PC-9 (cell line): ENCODE results near the gene PITX1. TPM values are rescaled to one million over a fixed set of nuclear protein-coding genes. Genes with fewer than 3 reads are reported as not detected.

Source experiments
- BruUV-seq: library from RNA; stranded (reverse); fragments of 400-500 nt; replicated peaks from 2 replicates; lab custom pipeline; 2021; lab: Mats Ljungman, UMichigan
- CTCF ChIA-PET: fragments of 300-600 bp; sonication (Branson Sonifier 250); formaldehyde crosslinking; loops from one replicate; lab custom pipeline; 2022; ENCODE audit warnings: antibody characterized with exemption; lab: Charles Lee
- POLR2A ChIA-PET: fragments of 300-600 bp; sonication (Branson Sonifier 250); formaldehyde crosslinking; loops from one replicate; lab custom pipeline; 2022; ENCODE audit warnings: antibody characterized with exemption; ENCODE audit not compliant: unreplicated experiment; lab: Charles Lee
- DNase-seq, 2 experiments: peaks; one replicate each; pipeline versions ENCODE4 v3.0.0 to v3.0.0-alpha.2; 2015 to 2022; ENCODE audit warnings: mixed read lengths in 1 of 2
- H2AFZ ChIP-seq: fragments of 200-600 bp; sonication (generic); 2 replicates; pipeline ENCODE4 v1.8.1; 2017; ENCODE audit warnings: antibody characterized with exemption
- H3F3A ChIP-seq: fragments of 200-600 bp; sonication (generic); 2 replicates; pipeline ENCODE4 v1.8.1; 2017; ENCODE audit warnings: antibody characterized with exemption, mild to moderate bottlenecking, low read depth; ENCODE audit not compliant: insufficient read depth
- H3K27ac ChIP-seq: fragments of 200-600 bp; sonication (generic); 2 replicates; pipeline ENCODE4 v1.6.1; 2016; ENCODE audit warnings: mixed run types
- H3K27me3 ChIP-seq: fragments of 200-600 bp; sonication (generic); 2 replicates; pipeline ENCODE4 v1.6.1; 2016; ENCODE audit warnings: low read depth, mixed run types; ENCODE audit not compliant: insufficient read depth
- H3K36me3 ChIP-seq: fragments of 200-600 bp; sonication (generic); 2 replicates; pipeline ENCODE4 v1.6.1; 2016; ENCODE audit warnings: low read depth, mixed run types
- H3K4me1 ChIP-seq: fragments of 200-600 bp; sonication (generic); replicated peaks from 2 replicates; pipeline ENCODE4 v1.6.1; 2016; ENCODE audit warnings: mixed run types; ENCODE audit not compliant: insufficient read depth
- H3K4me2 ChIP-seq: fragments of 200-600 bp; sonication (generic); 2 replicates; pipeline ENCODE4 v1.6.1; 2017; ENCODE audit warnings: mixed run types
- H3K4me3 ChIP-seq: fragments of 200-600 bp; sonication (generic); 2 replicates; pipeline ENCODE4 v1.6.1; 2016; ENCODE audit warnings: mixed run types
- H3K79me2 ChIP-seq: fragments of 200-600 bp; sonication (generic); 2 replicates; pipeline ENCODE4 v1.6.1; 2017; ENCODE audit warnings: low read depth, mixed run types
- H3K9me2 ChIP-seq: fragments of 200-600 bp; sonication (generic); 2 replicates; pipeline ENCODE4 v1.8.1; 2017; ENCODE audit warnings: mild to moderate bottlenecking; ENCODE audit not compliant: insufficient read depth
- H3K9me3 ChIP-seq: fragments of 200-600 bp; sonication (generic); 2 replicates; pipeline ENCODE4 v1.8.1; 2016; ENCODE audit warnings: low read depth; ENCODE audit not compliant: insufficient read depth
- H4K20me1 ChIP-seq: fragments of 200-600 bp; sonication (generic); 2 replicates; pipeline ENCODE4 v1.8.1; 2017; ENCODE audit not compliant: insufficient read depth
- CTCF ChIP-seq: fragments of 200-600 bp; sonication (generic); conservative IDR thresholded peaks from 2 replicates; pipeline ENCODE4 v1.6.1; 2017; ENCODE audit warnings: mixed run types, antibody characterized with exemption, mild to moderate bottlenecking, moderate library complexity
- EZH2 ChIP-seq: fragments of 200-600 bp; sonication (generic); IDR thresholded peaks from 2 replicates; pipeline ENCODE4 v1.8.0; 2017; ENCODE audit warnings: antibody characterized with exemption, low read depth
- intact Hi-C: fragments of 100-400 bp; cut with micrococcal nuclease; formaldehyde crosslinking; loops from one replicate; pipeline ENCODE4 v1.10.0; 2022; ENCODE audit not compliant: unreplicated experiment
- total RNA-seq: library from RNA; stranded (reverse); gene quantifications from 2 replicates; pipeline ENCODE4 v1.2.3, GENCODE V29; 2021

PITX1 gene
- total RNA-seq, 1 experiment from 2014 or later, result 27.8 TPM

DNA sequence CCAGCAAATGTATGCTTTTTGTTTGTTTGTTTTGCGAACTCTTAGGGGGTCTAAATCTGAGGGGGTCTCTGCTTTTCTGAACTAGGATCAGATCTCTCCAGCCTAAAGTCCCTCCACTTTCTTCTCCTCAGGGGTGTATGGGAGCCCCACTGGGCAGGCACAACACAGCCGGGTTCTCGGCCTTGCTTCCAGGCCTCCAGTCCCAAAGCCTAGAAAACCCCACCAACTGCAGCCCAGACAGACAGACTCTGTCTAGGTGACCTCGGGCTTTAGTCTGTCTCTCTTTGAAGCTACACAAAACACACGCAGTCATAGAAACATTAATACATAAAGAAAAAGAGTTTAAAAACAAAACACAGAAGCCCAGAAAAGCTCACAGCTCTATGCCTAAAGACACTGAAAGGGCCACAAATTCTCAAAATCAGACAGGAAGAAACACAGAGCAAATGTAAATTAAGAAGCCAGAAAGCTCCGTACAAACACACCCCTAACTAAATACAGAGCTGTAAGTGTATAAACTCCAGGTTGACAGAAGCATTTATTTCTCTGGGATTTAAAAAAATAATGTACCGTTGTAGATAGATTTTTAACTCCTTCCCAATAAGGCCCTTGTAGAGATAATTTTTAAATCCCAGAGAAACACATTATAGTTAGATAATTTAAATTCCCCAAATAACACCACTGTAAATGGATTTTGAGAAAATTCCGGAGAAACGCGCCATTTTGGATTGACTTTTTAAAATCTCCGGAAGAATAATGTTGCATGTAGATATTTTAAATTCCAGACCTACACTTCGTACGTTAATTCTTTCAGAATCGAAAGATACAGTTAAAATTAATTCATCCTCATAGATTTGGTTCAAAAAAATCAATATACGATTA lies 2.0 kb downstream of the PITX1 start:
- DNase-seq, result no peak
- BruUV-seq, result TSS peak; percentile 51
- Histone ChIP-seq H3K79me2 (peaks cover 48% of the 10 kb centered on the region), H3K4me1 (peaks cover 17% of the 10 kb centered on the region), H3K27me3 (no peaks in the 10 kb centered on the region), H3K4me2 (peak overlapping the region; percentile 92), H3K27ac (peak overlapping the region; percentile 30), H3K9me3 (no peaks in the 10 kb centered on the region), H3F3A (peaks cover 5% of the 10 kb centered on the region; the same call in 1 of the 2 replicates), H3K9me2 (no peaks in the 10 kb centered on the region), H2AFZ (peak overlapping the region; percentile 95), H3K4me3 (peak overlapping the region; percentile 100), H3K36me3 (no peaks in the 10 kb centered on the region), H4K20me1 (no peaks in the 10 kb centered on the region)
- intact Hi-C loops, result loop anchor here (2.0 to 10.0 kb wide), 2 partner anchors 53 to 155 kb away; no protein-coding TSS in a partner anchor
- CTCF ChIA-PET, result no interaction called here
- TF ChIP-seq CTCF (no peak), EZH2 (no peak)
- POLR2A ChIA-PET, result interaction anchor here (0.8 kb wide), 1 partner anchor 127 kb away, joined by 3 read pairs; the partner anchor contains the start of gene PCBD2

DNA sequence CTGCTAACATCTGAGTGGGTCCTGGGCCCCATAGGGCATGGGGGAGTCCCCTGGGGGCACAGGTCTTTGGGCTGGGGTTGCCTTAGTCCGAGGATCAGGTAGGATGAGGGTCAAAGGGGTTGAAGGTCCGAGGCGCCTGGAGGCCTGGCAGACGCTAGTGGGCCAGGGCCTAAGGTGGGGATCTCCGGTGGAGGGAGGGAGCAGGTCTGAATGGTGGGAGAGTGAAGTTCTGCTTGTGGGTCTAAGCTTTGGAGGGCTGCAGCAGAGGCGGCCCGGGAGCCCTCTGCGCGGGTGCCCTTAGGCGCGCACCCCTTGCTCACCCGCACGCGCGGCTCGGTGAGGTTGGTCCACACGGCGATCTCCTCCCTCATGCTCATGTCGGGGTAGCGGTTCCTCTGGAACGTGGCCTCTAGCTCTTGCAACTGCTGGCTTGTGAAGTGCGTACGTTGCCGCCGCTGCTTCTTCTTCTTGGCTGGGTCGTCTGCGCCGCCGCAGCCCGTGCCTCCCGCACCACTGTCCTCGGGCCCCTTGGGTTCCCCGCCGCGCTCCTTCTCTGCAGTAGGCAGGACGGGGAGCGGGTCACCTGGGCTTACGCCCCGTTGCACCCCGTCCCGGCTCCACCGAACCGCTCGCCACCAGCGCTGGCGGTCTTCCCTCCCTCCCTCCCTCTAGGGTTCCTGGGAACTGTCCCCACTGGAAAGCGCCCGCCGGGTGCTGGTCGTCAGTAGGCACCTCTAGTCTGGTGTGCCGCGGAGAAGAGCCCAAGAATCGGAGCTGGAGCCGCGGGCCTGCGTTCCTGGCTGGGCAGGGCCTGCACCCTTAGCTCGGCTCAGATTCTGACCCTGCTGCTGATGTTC lies 2.8 kb downstream of the PITX1 start:
- H3K79me2 ChIP-seq, result peaks cover 48% of the 10 kb centered on the region
- no peaks in the 10 kb centered on the region for H3K9me2 ChIP-seq
- TF ChIP-seq CTCF, result no peak
- TF ChIP-seq EZH2, result no peak
- H3K4me3 ChIP-seq, result peak overlapping the region; percentile 100; the same call in 1 of the 2 replicates
- H3F3A ChIP-seq, result peaks cover 5% of the 10 kb centered on the region; the same call in 1 of the 2 replicates
- peak overlapping the region; percentile 92 for H3K4me2 ChIP-seq
- H3K27ac ChIP-seq, result no peak overlapping the region
- H3K27me3 ChIP-seq, result no peaks in the 10 kb centered on the region
- no peaks in the 10 kb centered on the region for H3K9me3 ChIP-seq
- CTCF ChIA-PET, result no interaction called here
- BruUV-seq, result no TSS peak
- no peak overlapping the region for H2AFZ ChIP-seq
- H3K36me3 ChIP-seq, result no peaks in the 10 kb centered on the region
- intact Hi-C loops, result loop anchor here (10.0 kb wide), 1 partner anchor 54 kb away; no protein-coding TSS in a partner anchor
- H3K4me1 ChIP-seq, result peaks cover 17% of the 10 kb centered on the region
- DNase-seq, result no peak
- no peaks in the 10 kb centered on the region for H4K20me1 ChIP-seq
- POLR2A ChIA-PET, result no interaction called here
